ACC112 (cell line): ENCODE results near the gene PCNX2.

Source experiments
- H2AFZ ChIP-seq: fragments of 200-600 bp; sonication (generic); one replicate; pipeline ENCODE4 v1.6.0; 2017; ENCODE audit warnings: antibody characterized with exemption, low read length; ENCODE audit not compliant: unreplicated experiment
- H3K27ac ChIP-seq: fragments of 200-600 bp; sonication (generic); 2 replicates; pipeline ENCODE4 v1.5.1; 2014; ENCODE audit warnings: low read depth, mild to moderate bottlenecking, antibody characterized with exemption, low read length, moderate library complexity
- H3K27me3 ChIP-seq: fragments of 200-600 bp; sonication (generic); 2 replicates; pipeline ENCODE4 v1.6.1; 2014; ENCODE audit warnings: mild to moderate bottlenecking, antibody characterized with exemption, low read length, moderate library complexity, mixed read lengths; ENCODE audit not compliant: insufficient read depth
- H3K36me3 ChIP-seq: fragments of 200-600 bp; sonication (generic); 2 replicates; pipeline ENCODE4 v1.6.1; 2016; ENCODE audit warnings: mild to moderate bottlenecking, antibody characterized with exemption, low read length, moderate library complexity, mixed read lengths; ENCODE audit not compliant: insufficient read depth
- H3K4me1 ChIP-seq: fragments of 200-600 bp; sonication (generic); one replicate; pipeline ENCODE4 v1.6.1; 2016; ENCODE audit warnings: low read length, mixed read lengths; ENCODE audit not compliant: insufficient read depth, unreplicated experiment, control insufficient read depth
- H3K4me3 ChIP-seq: fragments of 200-600 bp; sonication (generic); 2 replicates; pipeline ENCODE4 v1.5.1; 2014; ENCODE audit warnings: mild to moderate bottlenecking, low read depth, low read length
- H3K79me2 ChIP-seq: fragments of 200-600 bp; sonication (generic); one replicate; pipeline ENCODE4 v1.6.0; 2016; ENCODE audit warnings: low read length; ENCODE audit not compliant: control insufficient read depth, unreplicated experiment, insufficient read depth

The PCNX2 gene

DNA sequence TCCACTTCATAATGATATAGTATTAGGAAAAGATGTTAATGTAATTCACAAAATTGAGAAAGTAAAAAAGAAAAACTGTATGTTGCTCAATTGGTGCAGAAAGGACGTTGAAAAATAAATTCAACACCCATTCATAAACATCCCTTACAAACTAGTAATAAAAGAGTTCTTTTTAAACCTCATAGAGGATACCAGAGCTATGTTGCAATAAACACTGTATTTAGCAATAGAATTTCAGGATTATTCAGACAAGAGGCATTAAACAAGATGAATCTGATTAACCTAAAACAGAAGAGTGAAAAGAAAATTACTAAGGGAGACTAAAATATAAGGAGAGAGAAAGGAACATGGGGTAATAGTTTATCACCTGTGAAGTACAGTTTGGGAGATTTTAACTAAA, 190.3 kb downstream of the PCNX2 start:
- no peaks in the 10 kb centered on the region for H3K79me2 ChIP-seq
- H3K36me3 ChIP-seq: 0 out of 2 replicates have a peak, but pooled peaks cover 2% of the 10 kb centered on the region
- H3K4me3 ChIP-seq: no peak overlapping the region
- peaks cover 21% of the 10 kb centered on the region for H3K4me1 ChIP-seq
- no peak overlapping the region for H3K27ac ChIP-seq
- H3K27me3 ChIP-seq: no peaks in the 10 kb centered on the region
- no peak overlapping the region for H2AFZ ChIP-seq

GRCh38 chr1:233102341-233102740, 193.2 kb downstream of the PCNX2 start:
- Histone ChIP-seq H3K79me2 (no peaks in the 10 kb centered on the region), H3K36me3 (no peaks in the 10 kb centered on the region), H3K27ac (no peak overlapping the region), H3K27me3 (no peaks in the 10 kb centered on the region), H3K4me1 (peaks cover 18% of the 10 kb centered on the region), H2AFZ (no peak overlapping the region), H3K4me3 (no peak overlapping the region)

GRCh38 chr1:233097959-233098580, 197.5 kb downstream of the PCNX2 start:
- Histone ChIP-seq H3K27ac (peak overlapping the region; percentile 4; the same call in 1 of the 2 replicates), H3K4me3 (no peak overlapping the region), H3K27me3 (no peaks in the 10 kb centered on the region)

GRCh38 chr1:233097546-233097945, 198.0 kb downstream of the PCNX2 start:
- Histone ChIP-seq H2AFZ (no peak overlapping the region), H3K27me3 (no peaks in the 10 kb centered on the region), H3K27ac (no peak overlapping the region), H3K79me2 (no peaks in the 10 kb centered on the region), H3K36me3 (no peaks in the 10 kb centered on the region), H3K4me3 (no peak overlapping the region), H3K4me1 (peaks cover 13% of the 10 kb centered on the region)

More at GRCh38 chr1:233097959-233098580, 197.5 kb downstream of the PCNX2 start:
- no peaks in the 10 kb centered on the region for H3K79me2 ChIP-seq
- no peak overlapping the region for H2AFZ ChIP-seq
- H3K36me3 ChIP-seq: no peaks in the 10 kb centered on the region
- H3K4me1 ChIP-seq: peaks cover 13% of the 10 kb centered on the region

- H3K79me2 ChIP-seq: no peaks in the 10 kb centered on the region
- H3K4me3 ChIP-seq: no peak overlapping the region
- no peak overlapping the region for H3K27ac ChIP-seq
- H3K27me3 ChIP-seq: no peaks in the 10 kb centered on the region
- H3K36me3 ChIP-seq: no peaks in the 10 kb centered on the region
- H2AFZ ChIP-seq: no peak overlapping the region
- H3K4me1 ChIP-seq: peaks cover 13% of the 10 kb centered on the region
Measured at GRCh38 chr1:233094691-233095090, 200.8 kb downstream of the PCNX2 start.

DNA sequence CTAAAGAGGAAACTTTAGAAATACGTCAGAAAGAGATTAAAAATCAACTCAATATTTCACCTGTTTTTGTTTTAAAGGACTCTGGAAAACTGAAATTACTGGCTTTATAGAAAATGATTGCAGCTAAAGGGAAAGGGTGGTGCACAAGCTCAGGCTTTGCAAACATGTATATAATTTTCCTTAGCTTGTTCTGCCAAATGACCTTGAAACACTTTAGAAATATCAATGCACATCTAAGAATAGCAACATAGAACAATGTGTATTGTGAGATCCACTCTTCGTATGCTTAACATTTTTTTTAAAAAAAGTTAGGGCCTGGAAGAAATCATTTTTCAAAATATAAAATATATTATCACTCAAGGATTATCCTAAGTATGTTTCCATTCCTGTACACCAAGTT, 201.3 kb downstream of the PCNX2 start:
- Histone ChIP-seq H3K79me2 (no peaks in the 10 kb centered on the region), H3K27me3 (no peaks in the 10 kb centered on the region), H2AFZ (no peak overlapping the region), H3K4me1 (peaks cover 12% of the 10 kb centered on the region), H3K27ac (no peak overlapping the region), H3K4me3 (no peak overlapping the region), H3K36me3 (no peaks in the 10 kb centered on the region)

DNA sequence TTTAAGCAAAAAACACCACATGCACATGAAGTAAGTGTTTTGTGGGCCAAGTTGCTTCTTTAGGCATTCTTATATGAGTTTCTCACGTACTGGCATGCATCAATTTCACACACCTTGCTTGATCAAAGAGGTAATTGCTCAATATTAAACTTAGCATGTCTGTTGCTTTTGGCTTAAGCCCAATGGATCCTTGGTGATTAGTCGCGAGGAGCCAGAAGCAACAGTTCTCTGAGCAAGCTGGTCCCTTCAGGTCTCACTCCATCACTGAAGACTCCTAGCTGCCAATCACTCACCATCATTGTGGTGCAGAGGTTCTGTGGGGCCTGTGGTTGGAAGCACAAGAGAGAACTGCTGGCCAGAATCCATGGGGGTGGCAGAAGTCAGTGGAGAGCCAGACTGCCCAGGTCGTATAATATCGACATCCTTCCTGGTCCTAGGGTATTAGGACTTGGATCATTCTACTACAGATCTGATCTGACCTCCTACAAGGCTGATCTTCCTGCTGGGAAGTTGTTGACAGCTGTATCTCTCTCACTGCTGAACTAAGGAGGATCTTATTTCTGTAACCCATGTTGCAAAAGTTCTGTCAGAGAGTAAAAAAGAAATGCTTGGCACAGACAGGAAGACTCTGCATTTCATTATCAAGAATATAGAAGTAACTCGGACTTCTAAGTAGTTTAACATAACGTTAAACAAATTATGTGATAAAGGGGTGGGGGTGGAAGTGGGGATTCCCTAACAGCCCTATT, 204.6 kb downstream of the PCNX2 start:
- no peak overlapping the region for H3K27ac ChIP-seq
- no peak overlapping the region for H2AFZ ChIP-seq
- H3K27me3 ChIP-seq: no peaks in the 10 kb centered on the region
- no peaks in the 10 kb centered on the region for H3K79me2 ChIP-seq
- H3K4me1 ChIP-seq: peaks cover 2% of the 10 kb centered on the region
- no peak overlapping the region for H3K4me3 ChIP-seq
- H3K36me3 ChIP-seq: no peaks in the 10 kb centered on the region

- peaks cover 5% of the 10 kb centered on the region for H3K4me1 ChIP-seq
- H3K36me3 ChIP-seq: no peaks in the 10 kb centered on the region
- no peak overlapping the region for H3K4me3 ChIP-seq
- no peaks in the 10 kb centered on the region for H3K27me3 ChIP-seq
- H3K27ac ChIP-seq: no peak overlapping the region
- H3K79me2 ChIP-seq: no peaks in the 10 kb centered on the region
- H2AFZ ChIP-seq: no peak overlapping the region
Measured at GRCh38 chr1:233089251-233089650, 206.3 kb downstream of the PCNX2 start.

- H3K27ac ChIP-seq: no peak overlapping the region
- no peak overlapping the region for H3K4me3 ChIP-seq
- H3K36me3 ChIP-seq: no peaks in the 10 kb centered on the region
- no peaks in the 10 kb centered on the region for H3K27me3 ChIP-seq
- no peaks in the 10 kb centered on the region for H3K79me2 ChIP-seq
- H3K4me1 ChIP-seq: peaks cover 5% of the 10 kb centered on the region
- no peak overlapping the region for H2AFZ ChIP-seq
Measured at GRCh38 chr1:233088613-233089012, 206.9 kb downstream of the PCNX2 start.

DNA sequence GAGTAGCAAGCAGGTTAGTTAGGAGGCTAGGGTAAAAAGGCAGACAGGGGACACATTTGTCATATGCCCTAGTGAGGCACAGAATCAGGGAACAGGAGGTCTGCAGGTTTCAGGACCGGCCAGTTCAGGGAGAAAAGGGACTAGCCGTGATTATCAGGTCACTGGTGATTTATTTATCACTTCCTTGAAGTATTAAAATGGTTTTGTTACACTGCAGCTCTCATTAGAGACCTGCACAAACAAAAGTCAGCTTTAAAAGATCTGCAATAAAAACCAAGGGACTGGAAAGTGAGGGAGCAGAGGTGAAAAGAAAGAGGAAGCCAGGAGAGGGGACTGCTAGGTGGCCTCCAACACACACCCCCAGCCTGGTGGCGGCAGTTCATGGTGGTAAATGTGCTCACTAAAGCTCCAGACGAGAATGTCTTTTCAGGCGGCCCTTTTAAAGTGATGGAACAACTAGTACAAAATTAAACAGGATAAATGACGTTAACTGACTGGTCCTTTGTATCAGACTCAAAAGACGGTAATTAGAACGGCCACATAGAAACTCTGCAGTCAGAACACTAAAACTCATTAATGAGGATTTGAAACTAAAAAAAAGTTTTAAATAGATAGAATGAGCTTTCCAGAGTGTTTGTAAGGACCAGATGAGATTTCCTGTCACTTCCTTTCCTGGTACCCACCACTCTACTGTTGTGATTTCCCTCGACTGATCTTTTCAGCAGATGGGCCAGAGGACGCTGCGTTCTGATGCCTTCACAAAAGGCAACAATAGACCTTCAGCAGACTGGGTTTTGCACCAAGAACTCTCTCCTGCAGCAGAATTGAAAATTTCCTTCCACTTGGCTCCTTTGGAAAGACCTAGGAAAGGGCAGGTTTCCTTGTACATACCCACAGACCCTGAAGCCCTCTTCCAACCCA, 208.3 kb downstream of the PCNX2 start:
- peaks cover 5% of the 10 kb centered on the region for H3K4me1 ChIP-seq
- H2AFZ ChIP-seq: no peak overlapping the region
- H3K27ac ChIP-seq: no peak overlapping the region
- H3K36me3 ChIP-seq: no peaks in the 10 kb centered on the region
- H3K79me2 ChIP-seq: no peaks in the 10 kb centered on the region
- H3K27me3 ChIP-seq: no peaks in the 10 kb centered on the region
- no peak overlapping the region for H3K4me3 ChIP-seq
